Neural progenitor cell (in vitro differentiated cells): ENCODE data around the gene TSGA10IP.

Source experiments
- EZH2 ChIP-seq: fragments of 200-600 bp; sonication (generic); IDR thresholded peaks from 2 replicates; pipeline ENCODE4 v1.6.1; 2017; ENCODE audit warnings: antibody characterized with exemption, mild to moderate bottlenecking, moderate library complexity
- EZH2phosphoT487 ChIP-seq: fragments of 200-600 bp; sonication (generic); IDR thresholded peaks from 2 replicates; pipeline ENCODE4 v1.6.1; 2017; ENCODE audit warnings: antibody characterized with exemption
- TF ChIP-seq, protein P1 (sequence below): fragments of 200-600 bp; sonication (generic); IDR thresholded peaks from 2 replicates; pipeline ENCODE4 v1.5.1; 2017; ENCODE audit warnings: antibody characterized with exemption, mild to moderate bottlenecking

DNA sequence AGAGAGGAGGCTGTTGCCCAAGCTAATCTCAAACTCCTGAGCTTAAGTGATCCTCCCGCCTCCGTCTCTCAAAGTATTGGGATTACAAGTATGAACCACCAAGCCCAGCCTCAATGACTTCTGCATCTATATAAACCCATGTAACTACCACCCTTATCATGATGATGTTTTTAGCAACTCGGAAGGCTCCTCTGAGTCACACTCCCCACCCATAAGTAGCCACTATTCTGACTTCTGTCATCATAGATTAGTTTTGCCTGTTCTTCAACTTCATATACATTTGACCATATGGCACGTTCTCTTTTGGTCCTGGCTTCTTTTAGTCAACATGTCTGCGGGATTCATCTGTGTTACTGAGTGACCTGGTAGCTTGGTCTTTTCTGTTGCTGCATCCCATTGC lies 38.7 kb upstream of the TSGA10IP start:
- TF ChIP-seq, protein P1, sequence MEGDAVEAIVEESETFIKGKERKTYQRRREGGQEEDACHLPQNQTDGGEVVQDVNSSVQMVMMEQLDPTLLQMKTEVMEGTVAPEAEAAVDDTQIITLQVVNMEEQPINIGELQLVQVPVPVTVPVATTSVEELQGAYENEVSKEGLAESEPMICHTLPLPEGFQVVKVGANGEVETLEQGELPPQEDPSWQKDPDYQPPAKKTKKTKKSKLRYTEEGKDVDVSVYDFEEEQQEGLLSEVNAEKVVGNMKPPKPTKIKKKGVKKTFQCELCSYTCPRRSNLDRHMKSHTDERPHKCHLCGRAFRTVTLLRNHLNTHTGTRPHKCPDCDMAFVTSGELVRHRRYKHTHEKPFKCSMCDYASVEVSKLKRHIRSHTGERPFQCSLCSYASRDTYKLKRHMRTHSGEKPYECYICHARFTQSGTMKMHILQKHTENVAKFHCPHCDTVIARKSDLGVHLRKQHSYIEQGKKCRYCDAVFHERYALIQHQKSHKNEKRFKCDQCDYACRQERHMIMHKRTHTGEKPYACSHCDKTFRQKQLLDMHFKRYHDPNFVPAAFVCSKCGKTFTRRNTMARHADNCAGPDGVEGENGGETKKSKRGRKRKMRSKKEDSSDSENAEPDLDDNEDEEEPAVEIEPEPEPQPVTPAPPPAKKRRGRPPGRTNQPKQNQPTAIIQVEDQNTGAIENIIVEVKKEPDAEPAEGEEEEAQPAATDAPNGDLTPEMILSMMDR: no peak
- TF ChIP-seq EZH2phosphoT487 (no peak), EZH2 (no peak)
